COLO668 (cell line): Measurements from ENCODE around the gene NUP210L.
"Not testable (repeated sequence)": the region's sequence is repeated elsewhere in the genome, so short reads cannot be mapped to it uniquely, and the experiment has no call there.

Source experiments
- DNase-seq: peaks from one replicate; lab custom pipeline; 2025; ENCODE audit not compliant: unreplicated experiment; lab: John Stamatoyannopoulos, UW

The NUP210L gene

DNA sequence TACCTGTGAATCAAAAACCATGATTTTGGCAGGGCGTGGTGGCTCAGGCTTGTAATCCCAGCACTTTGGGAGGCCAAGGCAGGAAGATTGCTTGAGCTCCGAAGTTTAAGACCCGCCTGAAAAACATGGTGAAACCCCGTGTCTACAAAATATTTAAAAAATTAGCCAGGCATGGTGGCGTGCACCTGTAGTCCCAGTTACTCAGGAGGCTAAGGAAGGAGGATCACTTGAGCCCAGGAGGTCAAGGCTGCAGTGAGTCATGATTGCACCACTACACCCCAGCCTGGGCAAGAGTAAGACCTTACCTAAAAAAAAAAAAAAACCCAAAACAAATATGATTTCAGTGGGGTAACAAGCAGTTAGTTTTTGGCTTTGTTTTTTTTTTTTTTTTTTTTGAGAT lies 54.7 kb downstream of the NUP210L start:
- not testable (repeated sequence) for DNase-seq

DNA sequence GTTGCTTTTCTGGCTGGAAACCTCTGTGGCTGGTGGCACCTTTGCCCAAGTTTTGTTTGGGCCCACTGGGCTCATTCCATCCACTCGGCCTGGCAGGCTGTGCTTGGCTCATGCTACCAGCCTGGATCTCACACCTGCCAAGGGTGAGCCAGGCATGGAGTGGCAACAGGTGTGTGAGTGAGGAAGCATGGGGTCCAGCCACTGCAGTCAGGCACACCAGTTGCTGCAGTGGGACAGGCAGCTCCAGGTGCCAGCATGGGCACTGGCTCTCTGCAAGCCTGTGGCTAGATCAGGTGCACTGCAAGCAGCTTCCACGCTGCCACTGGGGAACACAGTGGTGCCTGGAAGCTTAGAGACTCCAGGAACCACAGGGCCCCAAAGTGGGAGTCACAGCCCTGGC lies 57.0 kb downstream of the NUP210L start:
- DNase-seq: no peak

DNA sequence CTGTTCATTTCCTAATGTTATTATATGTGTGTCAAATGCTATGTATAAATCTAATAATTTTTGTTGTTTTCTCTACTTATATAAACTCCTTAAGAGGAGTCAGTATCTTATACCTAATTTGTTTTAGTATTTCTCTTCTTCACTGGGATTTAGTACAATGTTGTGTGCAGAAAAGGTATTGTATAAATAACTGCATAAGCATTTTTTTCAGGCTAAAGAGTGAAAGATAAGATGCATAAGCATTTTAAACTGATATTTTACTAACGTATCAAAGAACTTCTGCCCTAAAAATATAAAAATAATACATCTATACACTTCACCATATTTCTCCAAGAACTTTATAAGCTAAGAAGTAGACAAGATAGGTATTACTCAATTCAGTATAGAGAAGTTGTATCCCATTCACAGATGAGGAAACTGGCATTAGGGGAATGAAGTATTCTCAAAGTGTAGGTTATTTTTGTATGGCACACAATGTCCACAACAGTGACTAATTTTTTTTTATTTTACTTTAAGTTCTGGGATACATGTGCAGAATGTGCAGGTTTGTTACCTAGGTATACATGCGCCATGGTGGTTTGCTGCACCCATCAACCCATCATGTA lies 59.3 kb downstream of the NUP210L start:
- DNase-seq: no peak

DNA sequence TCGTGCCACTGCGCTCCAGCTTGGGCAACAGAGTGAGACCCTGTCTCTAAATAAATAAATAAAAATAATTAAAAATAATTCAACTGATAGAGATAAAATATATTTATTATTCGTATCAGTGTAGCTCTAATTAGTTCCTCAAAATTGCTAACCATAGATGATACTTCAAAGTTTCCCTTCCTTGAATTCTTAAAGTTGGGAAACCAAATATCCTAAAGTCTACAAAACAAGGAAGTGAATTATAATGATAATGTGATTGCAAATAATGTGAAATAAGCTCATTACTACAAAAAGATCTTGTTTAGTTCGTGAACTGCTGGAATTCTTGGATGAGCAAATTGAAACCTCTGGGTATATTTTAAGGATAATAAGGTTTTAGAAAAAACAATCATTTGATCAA lies 60.5 kb downstream of the NUP210L start:
- no peak for DNase-seq

DNA sequence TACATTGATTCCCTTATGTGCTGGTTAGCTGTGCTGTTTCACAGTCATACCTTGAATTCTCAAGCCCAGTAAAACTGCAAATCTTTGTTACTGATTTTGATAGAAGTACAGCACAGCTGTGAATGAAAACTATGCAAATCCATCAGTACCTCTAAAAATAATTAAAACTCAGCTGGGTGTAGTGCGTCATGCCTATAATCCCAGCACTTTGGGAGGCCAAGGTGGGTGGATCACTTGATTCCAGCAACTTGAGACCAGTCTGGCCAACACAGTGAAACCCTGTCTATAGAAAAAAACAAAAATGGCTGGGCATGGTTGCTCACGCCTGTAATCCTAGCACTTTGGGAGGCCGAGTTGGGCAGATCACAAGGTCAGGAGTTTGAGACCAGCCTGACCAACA lies 61.2 kb downstream of the NUP210L start:
- no peak for DNase-seq

DNA sequence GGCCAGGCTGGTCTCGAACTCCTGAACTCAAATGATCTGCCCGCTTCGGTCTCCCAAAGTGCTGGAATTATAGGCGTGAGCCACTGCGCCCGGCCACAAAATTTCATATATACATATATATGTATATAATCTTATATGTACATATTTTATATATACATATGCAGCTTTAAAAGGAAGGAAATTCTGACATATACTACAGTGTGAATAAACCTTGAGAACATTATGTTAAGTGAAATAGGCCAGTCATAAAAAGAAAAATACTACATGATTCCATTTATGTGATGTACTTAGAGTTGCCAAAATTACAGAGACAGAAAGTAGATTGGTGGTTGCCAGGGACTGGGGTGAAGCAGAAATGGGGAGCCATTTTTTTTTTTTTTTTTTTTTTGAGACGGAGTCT lies 63.2 kb downstream of the NUP210L start:
- DNase-seq: no peak

DNA sequence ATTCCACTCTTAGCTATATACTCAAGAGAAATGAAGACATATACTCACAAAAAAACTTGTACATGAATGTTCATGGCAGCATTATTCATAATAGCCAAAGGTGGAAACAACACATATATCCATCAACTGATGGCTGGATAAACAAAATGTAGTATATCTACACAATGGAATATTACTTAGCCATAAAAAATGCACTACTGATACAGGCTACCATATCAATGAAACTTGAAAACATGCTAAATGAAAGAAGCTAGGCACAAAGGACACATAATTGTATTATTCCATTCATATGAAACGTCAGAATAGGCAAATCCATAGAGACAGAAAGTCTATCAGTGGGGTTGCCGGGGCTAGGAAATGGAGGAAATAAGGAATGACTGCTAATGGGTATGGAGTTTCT lies 67.3 kb downstream of the NUP210L start:
- DNase-seq: no peak

DNA sequence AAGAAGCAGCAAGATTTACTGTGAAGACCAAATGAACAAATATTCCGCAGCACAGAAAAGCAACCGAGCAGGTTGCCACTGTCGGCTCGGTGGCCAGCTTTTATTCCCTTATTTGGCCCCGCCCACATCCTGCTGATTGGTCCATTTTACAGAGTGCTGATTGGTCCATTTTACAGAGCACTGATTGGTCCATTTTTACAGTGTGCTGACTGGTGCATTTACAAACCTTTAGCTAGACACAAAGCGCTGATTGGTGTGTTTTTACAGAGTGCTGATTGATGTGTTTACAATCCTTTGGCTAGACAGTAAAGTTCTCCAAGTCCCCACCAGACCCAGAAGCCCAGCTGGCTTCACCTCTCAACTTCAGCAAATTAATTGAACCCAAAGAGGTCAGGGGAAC lies 71.8 kb downstream of the NUP210L start:
- not testable (repeated sequence) for DNase-seq

DNA sequence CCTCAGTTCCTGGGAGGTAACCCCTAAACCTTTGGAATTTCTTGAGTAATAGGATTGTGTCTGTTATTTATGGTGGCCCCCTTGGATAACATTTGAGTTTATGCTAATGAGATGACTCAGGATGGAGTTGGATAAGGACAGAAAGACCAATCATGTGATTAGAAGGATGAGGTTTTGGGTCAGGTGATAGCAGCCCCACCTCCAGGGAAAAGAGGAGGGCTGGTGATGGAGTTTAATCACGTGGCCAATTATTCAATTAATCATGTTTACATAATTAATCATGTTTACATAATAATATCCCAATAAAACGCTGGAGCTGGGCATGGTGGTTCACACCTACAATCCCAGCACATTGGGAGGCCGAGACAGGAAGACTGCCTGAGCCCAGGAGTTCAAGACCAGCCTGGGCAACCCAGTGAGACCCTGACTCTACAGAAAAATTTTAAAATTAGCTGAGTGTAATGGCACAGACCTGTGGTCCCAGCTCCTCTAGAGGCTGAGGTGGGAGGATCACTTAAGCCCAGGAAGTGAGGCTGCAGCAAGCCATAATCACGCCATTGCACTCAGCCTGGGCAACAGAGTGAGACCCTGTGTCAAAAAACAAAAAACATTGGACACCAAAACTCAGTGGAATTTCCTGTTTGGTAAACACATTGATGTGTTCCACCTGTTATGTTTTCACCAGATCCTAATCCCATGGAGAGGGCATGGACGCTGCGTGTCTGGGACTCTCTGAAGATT lies 73.3 kb downstream of the NUP210L start:
- DNase-seq: no peak

DNA sequence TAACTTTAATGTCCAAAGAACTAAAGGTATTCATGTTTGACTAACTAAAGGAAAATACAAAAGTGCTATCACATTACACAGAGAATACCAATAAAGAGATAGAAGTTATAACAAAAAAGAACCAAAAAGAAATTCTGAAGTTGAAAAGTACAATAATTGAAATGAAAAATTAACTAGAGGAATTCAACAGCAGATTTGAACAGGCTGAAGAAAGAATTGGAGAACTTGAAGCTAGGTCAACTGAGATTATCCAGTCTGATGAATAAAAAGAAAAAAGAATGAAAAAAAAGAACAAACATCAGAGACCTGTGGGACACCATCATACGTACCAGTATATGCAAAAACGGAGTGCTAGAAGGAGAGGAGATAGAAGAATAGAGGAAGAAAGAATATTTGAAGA lies 78.5 kb downstream of the NUP210L start:
- no peak for DNase-seq

DNA sequence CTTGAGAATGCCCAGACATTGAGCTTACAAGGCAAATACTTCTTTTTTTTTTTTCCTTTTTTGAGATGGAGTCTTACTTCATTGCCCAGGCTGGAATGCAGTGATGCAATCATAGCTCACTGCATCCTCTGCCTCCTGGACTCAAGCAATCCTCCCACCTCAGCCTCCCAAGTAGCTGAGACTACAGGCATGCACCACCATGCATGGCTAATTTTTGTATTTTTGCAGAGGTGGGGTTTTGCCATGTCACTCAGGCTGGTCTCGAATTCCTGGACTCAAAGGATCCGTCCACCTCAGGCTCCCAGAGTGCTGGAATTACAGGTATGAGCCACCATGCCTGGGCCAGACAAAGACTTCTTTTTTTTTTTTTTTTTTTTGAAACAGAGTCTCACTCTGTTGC lies 79.1 kb downstream of the NUP210L start:
- DNase-seq: no peak

DNA sequence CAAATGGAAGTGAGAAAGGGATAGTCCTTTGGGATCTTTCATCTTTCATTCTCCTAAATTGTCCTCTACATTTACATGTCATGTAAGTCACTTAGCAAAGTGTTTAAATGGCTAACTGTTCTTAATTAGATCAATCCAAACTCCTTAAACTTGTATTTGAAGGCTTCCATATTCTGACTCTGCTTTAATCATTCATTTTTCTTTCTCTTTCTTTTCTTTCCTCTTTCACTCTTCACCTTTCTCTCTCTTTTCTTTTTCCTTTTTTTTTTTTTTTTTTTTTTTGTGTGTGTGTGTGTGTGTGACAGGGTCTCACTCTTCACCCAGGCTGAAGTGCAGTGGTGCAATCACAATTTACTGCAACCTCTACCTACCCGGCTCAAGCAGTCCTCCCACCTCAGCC lies 92.6 kb downstream of the NUP210L start:
- DNase-seq: no peak

DNA sequence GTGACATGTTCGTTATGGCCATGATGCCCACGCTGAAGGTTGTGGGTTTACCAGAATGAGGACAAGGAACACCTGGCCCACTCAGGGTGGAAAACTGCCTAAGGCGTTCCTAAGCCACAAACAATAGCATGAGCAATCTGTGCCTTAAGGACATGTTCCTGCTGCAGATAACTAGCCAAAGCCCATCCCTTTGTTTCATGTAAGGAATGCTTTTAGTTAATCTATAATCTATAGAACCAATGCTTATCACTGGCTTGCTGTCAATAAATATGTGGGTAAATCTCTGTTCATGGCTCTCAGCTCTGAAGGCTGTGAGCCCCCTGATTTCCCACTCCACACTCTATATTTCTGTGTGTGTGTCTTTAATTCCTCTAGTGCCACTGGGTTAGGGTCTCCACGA lies 107.4 kb downstream of the NUP210L start:
- DNase-seq: not testable (repeated sequence)

DNA sequence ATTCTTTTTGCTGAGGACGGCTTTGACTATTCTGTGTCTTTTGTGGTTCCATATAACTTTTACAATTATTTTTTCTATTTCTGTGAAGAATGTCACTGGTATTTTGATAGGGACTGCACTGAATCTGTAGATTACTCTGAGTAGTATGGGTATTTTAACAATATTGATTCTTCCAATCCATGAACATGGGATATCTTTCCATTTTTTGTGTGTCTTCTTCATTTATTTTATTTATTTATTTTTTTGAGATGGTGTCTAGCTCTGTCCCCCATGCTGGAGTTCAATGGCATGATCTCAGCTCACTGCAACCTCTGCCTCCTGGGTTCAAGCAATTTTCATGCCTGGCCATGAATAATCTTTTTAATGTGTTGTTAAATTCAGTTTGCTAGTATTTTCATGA lies 121.2 kb downstream of the NUP210L start:
- not testable (repeated sequence) for DNase-seq

DNA sequence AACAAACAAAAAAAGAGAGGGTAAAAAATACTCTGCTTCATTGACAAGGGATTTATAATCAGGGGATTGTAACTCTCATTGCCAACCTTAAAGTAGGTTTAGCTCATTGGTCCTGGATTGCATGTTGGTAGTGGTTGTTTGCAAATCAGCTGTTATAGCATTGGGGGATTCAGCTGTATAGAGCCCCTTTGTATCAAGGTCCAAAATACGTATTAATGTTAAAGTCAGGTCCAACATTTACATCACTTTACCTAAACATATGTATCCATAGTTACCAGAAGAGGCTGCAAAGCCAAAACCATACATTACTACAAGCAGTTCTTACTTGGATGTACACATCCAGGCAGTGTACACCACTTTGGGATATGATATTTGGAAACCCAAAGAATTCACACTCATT lies 134.9 kb downstream of the NUP210L start:
- no peak for DNase-seq

DNA sequence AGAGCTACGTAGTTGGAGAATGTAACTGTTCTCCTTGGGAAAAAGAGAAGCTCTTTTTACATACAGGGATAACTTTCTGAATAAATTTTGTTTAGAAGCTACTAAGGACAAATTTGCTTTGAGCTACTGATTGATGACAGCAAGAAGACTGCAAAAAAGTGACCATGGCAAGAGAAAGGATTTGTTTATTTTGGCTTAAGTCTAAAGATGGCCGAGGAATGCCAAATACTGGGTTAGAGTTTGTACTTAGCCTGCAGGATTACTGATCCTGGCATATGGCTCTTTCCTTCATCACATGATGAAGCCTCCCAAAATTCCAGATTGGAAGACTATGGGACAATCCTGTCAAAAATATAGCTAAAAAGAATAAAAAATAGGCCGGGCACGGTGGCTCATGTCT lies 135.6 kb downstream of the NUP210L start:
- no peak for DNase-seq

DNA sequence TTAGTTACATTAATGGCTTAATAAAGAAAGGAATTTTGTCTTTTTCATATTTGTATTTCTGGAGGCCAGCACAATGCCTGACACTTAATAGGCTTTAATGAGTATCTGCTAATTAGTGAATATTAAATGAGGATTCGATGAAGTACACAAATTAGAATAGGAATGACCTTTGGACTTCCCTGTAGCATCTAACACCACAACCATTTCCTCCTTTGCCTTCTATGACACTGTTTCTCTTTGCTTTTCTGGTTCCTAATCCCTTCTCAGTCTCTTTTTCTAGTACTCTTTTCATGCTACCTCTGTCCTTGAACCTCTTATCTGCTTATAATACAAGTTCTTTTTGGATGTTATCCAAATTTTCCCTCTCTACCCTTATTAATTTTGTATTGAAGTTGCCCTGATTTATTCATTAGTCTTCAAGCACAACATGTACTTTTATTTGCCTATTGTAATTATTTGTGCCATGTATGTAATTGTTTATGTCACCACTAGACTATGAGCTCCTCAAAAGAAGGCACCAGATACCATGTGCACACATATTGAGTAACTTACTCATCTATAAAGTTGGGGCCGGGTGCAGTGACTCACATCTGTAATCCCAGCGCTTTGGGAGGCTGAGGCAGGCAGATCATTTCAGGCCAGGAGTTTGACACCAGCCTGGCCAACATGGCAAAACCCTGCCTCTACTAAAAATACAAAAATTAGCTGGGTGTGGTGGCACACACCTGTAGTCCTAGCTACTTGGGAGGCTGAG lies 140.5 kb downstream of the NUP210L start:
- no peak for DNase-seq

DNA sequence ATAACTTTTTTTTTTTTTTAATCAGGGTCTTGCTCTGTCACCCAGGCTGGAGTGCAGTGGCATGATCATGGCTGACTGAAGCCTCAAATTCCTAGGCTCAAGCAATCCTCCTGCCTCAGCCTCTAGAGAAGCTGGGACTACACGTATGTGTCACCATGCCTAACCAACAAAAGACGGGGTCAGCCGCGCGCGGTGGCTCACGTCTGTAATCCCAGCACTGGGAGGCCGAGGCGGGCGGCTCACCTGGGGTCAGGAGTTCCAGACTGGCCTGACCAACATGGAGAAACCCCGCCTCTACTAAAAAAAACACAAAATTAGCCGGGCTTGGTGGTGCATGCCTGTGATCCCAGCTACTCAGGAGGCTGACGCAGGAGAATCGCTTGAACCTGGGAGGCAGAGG lies 142.3 kb downstream of the NUP210L start:
- not testable (repeated sequence) for DNase-seq

DNA sequence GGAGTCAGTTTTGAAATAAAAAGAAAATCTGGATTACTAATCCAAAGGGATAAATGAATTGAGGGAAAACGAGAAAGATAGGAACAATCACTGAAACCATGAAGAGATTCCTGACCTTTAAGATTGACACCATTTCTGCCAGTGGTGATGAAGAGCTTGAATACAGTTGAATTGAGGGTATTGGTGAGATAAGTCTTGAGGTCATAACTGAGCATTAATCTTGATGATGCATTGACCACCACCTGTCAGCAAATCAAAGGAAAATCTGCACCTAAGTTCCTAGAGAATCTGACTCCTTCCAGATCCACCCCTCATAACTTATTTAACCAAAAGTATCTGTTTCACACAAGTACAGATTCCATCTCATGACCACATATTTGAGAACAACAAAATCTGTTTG lies 142.7 kb downstream of the NUP210L start:
- DNase-seq: no peak

DNA sequence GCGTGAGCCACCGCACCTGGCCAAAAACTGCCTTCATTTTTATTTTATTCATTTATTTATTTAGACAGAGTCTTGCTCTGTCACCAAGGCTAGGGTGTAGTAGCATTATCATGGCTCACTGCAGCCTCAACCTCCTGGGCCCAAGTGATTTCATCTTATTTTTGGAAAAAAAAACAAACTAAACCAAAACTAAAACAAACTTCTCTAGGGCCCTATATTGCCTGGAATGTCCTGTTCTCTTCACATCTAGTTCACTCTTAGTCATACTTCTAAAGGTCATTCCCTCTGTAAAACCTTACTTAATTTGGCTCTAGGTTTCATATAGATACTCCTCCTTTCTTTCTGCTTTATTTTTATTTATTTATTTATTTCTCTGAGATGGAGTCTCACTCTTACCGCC lies 148.7 kb downstream of the NUP210L start:
- DNase-seq: no peak

DNA sequence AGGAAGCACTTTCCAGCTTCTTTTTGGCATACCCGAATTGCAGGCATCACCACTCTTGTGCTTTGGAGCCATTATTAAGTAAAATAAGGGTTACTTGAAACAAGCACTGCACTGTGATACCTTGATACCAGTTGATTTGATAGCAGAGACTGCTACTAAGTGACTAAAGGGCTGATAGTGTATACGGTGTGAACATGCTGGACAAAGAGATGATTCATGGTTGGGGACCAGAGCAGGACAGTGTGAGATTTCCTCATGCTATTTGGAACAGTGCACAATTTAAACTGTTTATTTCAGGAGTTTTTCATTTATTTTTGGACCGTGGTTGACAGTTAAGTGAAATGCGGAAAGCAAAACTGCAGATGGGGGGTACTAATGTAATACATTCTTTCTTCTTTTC lies 154.5 kb downstream of the NUP210L start:
- no peak for DNase-seq

DNA sequence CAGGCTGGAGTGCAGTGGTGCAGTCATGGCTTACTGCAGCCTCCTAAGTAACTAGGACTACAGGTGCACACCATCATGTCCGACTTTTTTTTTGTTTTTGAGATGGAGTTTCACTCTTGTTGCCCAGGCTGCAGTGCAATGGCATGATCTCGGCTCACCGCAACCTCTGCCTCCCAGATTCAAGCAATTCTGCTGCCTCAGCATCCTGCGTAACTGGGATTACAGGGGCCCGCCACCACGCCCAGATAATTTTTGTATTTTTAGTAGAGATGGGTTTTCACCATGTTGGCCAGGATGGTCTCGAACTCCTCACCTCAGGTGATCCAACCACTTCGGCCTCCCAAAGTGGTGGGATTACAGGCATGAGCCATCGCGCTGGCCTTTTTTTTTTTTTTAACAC lies 158.0 kb downstream of the NUP210L start:
- DNase-seq: not testable (repeated sequence)
